Keratinocyte (primary cell): ENCODE results near the gene LMBR1. TPM values are rescaled to one million over a fixed set of nuclear protein-coding genes. Genes with fewer than 3 reads are reported as not detected.
"Not testable (repeated sequence)": the region's sequence is repeated elsewhere in the genome, so short reads cannot be mapped to it uniquely, and the experiment has no call there.

Experiments
- DNase-seq: peaks from one replicate; pipeline ENCODE4 v3.0.0-alpha.2; 2011; ENCODE audit warnings: low read depth, missing footprints, low spot score
- FAIRE-seq: peaks from 2 replicates; lab custom pipeline; 2011; peaks lifted over from hg19 to GRCh38; lab: Jason Lieb, UNC
- H2AFZ ChIP-seq: 2 replicates; pipeline ENCODE4 v1.6.0; 2012; ENCODE audit warnings: low read length, control low read depth, inconsistent platforms; ENCODE audit not compliant: control insufficient read depth
- H3K27ac ChIP-seq: 2 replicates; pipeline ENCODE4 v1.5.1; 2011; ENCODE audit warnings: low read length; ENCODE audit not compliant: control insufficient read depth, insufficient read depth
- H3K27me3 ChIP-seq: 3 replicates; pipeline ENCODE4 v1.6.0; 2011; ENCODE audit warnings: low read length; ENCODE audit not compliant: control insufficient read depth, insufficient read depth; ENCODE audit errors: extremely low read depth
- H3K36me3 ChIP-seq, 2 experiments: 2 replicates in 1 of 2; 3 replicates in 1 of 2; pipeline ENCODE4 v1.5.1; 2011; ENCODE audit warnings: low read length in 2 of 2, mild to moderate bottlenecking in 1 of 2; ENCODE audit not compliant: control insufficient read depth in 2 of 2, insufficient read depth in 2 of 2; ENCODE audit errors: extremely low read depth in 1 of 2
- H3K4me1 ChIP-seq: 3 replicates; pipeline ENCODE4 v1.5.1; 2011; ENCODE audit warnings: low read length; ENCODE audit not compliant: control insufficient read depth, insufficient read depth; ENCODE audit errors: extremely low read depth
- H3K4me2 ChIP-seq: 3 replicates; pipeline ENCODE4 v1.6.0; 2011; ENCODE audit warnings: low read depth, low read length; ENCODE audit not compliant: control insufficient read depth, insufficient read depth; ENCODE audit errors: extremely low read depth
- H3K4me3 ChIP-seq, 3 experiments: fragments of 200-600 bp in 1 of 3; sonication (generic) in 1 of 3; 2 replicates in 2 of 3; 3 replicates in 1 of 3; pipeline ENCODE4 v1.5.1; 2011 to 2016; ENCODE audit warnings: low read length in 3 of 3, mild to moderate bottlenecking in 3 of 3, control low read depth in 2 of 3, inconsistent platforms in 1 of 3, low read depth in 1 of 3, mixed read lengths in 1 of 3, mixed run types in 1 of 3, moderate library complexity in 1 of 3; ENCODE audit not compliant: control insufficient read depth in 2 of 3, insufficient read depth in 2 of 3; ENCODE audit errors: extremely low read depth in 1 of 3
- H3K79me2 ChIP-seq: 2 replicates; pipeline ENCODE4 v1.6.0; 2012; ENCODE audit warnings: low read length; ENCODE audit not compliant: control insufficient read depth, insufficient read depth
- H3K9ac ChIP-seq: 3 replicates; pipeline ENCODE4 v1.6.0; 2011; ENCODE audit warnings: low read length; ENCODE audit not compliant: control insufficient read depth, insufficient read depth; ENCODE audit errors: extremely low read depth
- H3K9me1 ChIP-seq: 3 replicates; pipeline ENCODE4 v1.6.0; 2011; ENCODE audit warnings: low read length; ENCODE audit not compliant: control insufficient read depth, insufficient read depth; ENCODE audit errors: extremely low read depth
- H3K9me3 ChIP-seq: 2 replicates; pipeline ENCODE4 v1.5.1; 2012; ENCODE audit warnings: low read depth, low read length; ENCODE audit not compliant: control insufficient read depth
- H4K20me1 ChIP-seq: 3 replicates; pipeline ENCODE4 v1.6.0; 2011; ENCODE audit warnings: low read length; ENCODE audit not compliant: control insufficient read depth, insufficient read depth; ENCODE audit errors: extremely low read depth
- EZH2 ChIP-seq: IDR thresholded peaks from one replicate; pipeline ENCODE4 v1.6.1; 2012; ENCODE audit warnings: inconsistent platforms, mild to moderate bottlenecking, low read length, moderate library complexity
- dilution Hi-C: fragments of 300-500 bp; cut with MboI; formaldehyde crosslinking; loops from one replicate; pipeline ENCODE4 v1.7.0; 2020; ENCODE audit warnings: low sequenced_read_pairs; ENCODE audit not compliant: extremely low pct_ligation_motif_present
- polyA plus RNA-seq, 5 experiments: library from polyadenylated mRNA; depleted of rRNA in 3 of 5; stranded (reverse) in 3 of 5; stranded (forward) in 1 of 5; unstranded in 1 of 5; fragments of >200 nt; gene quantifications; 1 replicate in 1 of 5; 2 replicates in 3 of 5; 3 replicates in 1 of 5; pipeline versions ENCODE4 v1.2.1 to v1.2.3, GENCODE V29; 2011 to 2012; ENCODE audit warnings: missing spikeins in 2 of 5, low read depth in 1 of 5, low replicate concordance in 1 of 5
- TF ChIP-seq, protein P1 (sequence below), 3 experiments: IDR thresholded peaks in 1 of 3; conservative IDR thresholded peaks in 1 of 3; optimal IDR thresholded peaks in 1 of 3; 2 replicates in 2 of 3; 3 replicates in 1 of 3; pipeline versions ENCODE3 to v1.5.1; 2011; ENCODE audit warnings: low read length in 3 of 3, mild to moderate bottlenecking in 3 of 3, moderate library complexity in 2 of 3, control low read depth in 1 of 3, inconsistent platforms in 1 of 3; ENCODE audit not compliant: insufficient read depth in 2 of 3; ENCODE audit errors: extremely low read depth in 1 of 3

Gene LMBR1
- polyA plus RNA-seq, 1 donor (not counting 4 experiments of a cell fraction or from before 2014, with no cell fraction given), result 30.2 TPM

DNA sequence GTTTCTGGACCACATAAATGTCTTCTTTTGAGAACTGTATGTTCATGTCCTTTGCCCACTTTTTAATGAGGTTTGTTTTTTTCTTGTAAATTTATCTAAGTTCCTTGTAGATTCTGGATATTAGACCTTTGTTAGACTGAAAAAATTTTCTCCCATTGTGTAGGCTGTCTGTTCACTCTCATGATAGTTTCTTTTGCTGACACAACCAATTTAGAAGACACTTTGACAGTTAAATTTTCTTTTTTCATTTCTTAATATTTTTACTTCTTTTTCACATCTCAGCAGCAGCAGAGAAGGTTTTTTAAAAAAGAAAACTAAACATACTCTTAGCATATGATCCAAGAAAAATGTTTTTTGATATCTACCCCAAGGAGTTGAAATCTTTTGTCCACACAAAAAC is 190.6 kb downstream of the LMBR1 start:
- Histone ChIP-seq H3K4me1 (no peaks in the 10 kb centered on the region), H3K27ac (no peak overlapping the region), H3K9ac (no peak overlapping the region), H3K4me2 (no peak overlapping the region), H3K27me3 (no peaks in the 10 kb centered on the region), H3K9me3 (no peaks in the 10 kb centered on the region), H3K79me2 (no peaks in the 10 kb centered on the region), H3K4me3 (no peak overlapping the region), H3K36me3 (no peaks in the 10 kb centered on the region), H4K20me1 (no peaks in the 10 kb centered on the region), H3K9me1 (no peaks in the 10 kb centered on the region), H2AFZ (no peak overlapping the region)
- TF ChIP-seq EZH2, result no peak
- TF ChIP-seq, protein P1, sequence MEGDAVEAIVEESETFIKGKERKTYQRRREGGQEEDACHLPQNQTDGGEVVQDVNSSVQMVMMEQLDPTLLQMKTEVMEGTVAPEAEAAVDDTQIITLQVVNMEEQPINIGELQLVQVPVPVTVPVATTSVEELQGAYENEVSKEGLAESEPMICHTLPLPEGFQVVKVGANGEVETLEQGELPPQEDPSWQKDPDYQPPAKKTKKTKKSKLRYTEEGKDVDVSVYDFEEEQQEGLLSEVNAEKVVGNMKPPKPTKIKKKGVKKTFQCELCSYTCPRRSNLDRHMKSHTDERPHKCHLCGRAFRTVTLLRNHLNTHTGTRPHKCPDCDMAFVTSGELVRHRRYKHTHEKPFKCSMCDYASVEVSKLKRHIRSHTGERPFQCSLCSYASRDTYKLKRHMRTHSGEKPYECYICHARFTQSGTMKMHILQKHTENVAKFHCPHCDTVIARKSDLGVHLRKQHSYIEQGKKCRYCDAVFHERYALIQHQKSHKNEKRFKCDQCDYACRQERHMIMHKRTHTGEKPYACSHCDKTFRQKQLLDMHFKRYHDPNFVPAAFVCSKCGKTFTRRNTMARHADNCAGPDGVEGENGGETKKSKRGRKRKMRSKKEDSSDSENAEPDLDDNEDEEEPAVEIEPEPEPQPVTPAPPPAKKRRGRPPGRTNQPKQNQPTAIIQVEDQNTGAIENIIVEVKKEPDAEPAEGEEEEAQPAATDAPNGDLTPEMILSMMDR (optimal IDR thresholded peaks at IDR 0.05 in 1 of 3, IDR thresholded peaks at IDR 0.05 in 1 of 3, conservative IDR thresholded peaks at IDR 0.05 in 1 of 3; ENCODE audit: extremely low read depth in 1 of 3, insufficient read depth in 2 of 3, low read length in 3 of 3), result no peak
- DNase-seq, result no peak
- dilution Hi-C loops, result no loop called here
- no peak for FAIRE-seq

GRCh38 chr7:156701787-156702186 is 191.2 kb downstream of the LMBR1 start:
- H3K9me3 ChIP-seq, H3K27me3 ChIP-seq, H3K79me2 ChIP-seq, H3K36me3 ChIP-seq, H3K4me1 ChIP-seq, H3K4me2 ChIP-seq, H3K9ac ChIP-seq, H3K9me1 ChIP-seq, H2AFZ ChIP-seq, H3K27ac ChIP-seq, FAIRE-seq, DNase-seq, H4K20me1 ChIP-seq, dilution Hi-C loops, H3K4me3 ChIP-seq: not testable (repeated sequence)

DNA sequence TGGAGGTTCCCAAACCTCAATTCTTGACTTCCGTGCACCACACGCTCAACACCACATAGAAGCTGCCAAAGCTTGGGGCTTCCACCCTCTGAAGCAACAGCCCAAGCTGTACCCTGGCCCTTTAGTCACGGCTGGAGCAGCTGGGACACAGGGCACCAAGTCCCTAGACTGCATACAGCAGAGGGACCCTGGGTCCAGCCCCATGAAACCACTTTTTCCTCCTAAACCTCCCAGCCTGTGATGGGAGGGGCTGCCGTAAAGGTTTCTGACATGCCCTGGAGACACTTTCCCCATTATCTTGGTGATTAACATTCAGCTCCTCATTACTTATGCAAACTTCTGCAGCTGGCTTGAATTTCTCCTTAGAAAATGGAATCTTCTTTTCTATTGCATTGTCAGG is 194.5 kb downstream of the LMBR1 start:
- not testable (repeated sequence) for H3K36me3 ChIP-seq, H2AFZ ChIP-seq, H3K4me3 ChIP-seq, H3K9me1 ChIP-seq, H3K27me3 ChIP-seq, H3K4me2 ChIP-seq, H3K79me2 ChIP-seq, H3K9me3 ChIP-seq, H3K9ac ChIP-seq, DNase-seq, H3K4me1 ChIP-seq, H4K20me1 ChIP-seq, H3K27ac ChIP-seq, FAIRE-seq
- dilution Hi-C loops, result loop anchor here (25.0 kb wide), 1 partner anchor 886 kb away; the partner anchor contains the start of gene SHH

DNA sequence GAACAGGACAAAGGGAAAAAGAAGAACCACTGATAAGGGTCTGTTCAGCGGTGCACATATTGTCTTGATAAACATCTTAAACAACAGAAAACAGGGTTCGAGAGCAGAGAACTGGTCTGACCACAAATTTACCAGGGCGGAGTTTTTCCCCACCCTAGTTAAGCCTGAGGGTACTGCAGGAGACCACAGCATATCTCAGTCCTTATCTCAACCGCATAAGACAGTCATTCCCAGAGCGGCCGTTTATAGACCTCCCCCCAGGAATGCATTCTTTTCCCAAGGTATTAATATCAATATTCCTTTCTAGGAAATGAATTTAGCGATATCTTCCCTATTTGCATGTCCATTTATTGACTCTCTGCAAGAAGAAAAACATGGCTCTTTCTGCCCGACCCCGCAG is 195.7 kb downstream of the LMBR1 start:
- H3K4me1 ChIP-seq, H3K4me3 ChIP-seq, H2AFZ ChIP-seq, DNase-seq, H3K79me2 ChIP-seq, H3K9me3 ChIP-seq, H3K9me1 ChIP-seq, H3K4me2 ChIP-seq, H3K36me3 ChIP-seq, H3K27ac ChIP-seq, H3K9ac ChIP-seq, H3K27me3 ChIP-seq, FAIRE-seq, H4K20me1 ChIP-seq: not testable (repeated sequence)
- dilution Hi-C loops, result loop anchor here (25.0 kb wide), 1 partner anchor 885 kb away; the partner anchor contains the start of gene SHH
